NB4 (cell line): Measurements from ENCODE around the gene PSG7.
"Not testable (repeated sequence)": the region's sequence is repeated elsewhere in the genome, so short reads cannot be mapped to it uniquely, and the experiment has no call there.

Experiments
- CTCF ChIP-seq: IDR thresholded peaks from one replicate; pipeline ENCODE4 v1.5.1; 2012; ENCODE audit warnings: low read depth, low read length
- MAX ChIP-seq: IDR thresholded peaks from 2 replicates; pipeline ENCODE4 v1.6.1; 2011; ENCODE audit warnings: low read depth, low read length
- MYC ChIP-seq: IDR thresholded peaks from 2 replicates; pipeline ENCODE4 v1.6.1; 2011; ENCODE audit warnings: low read depth, low read length
- POLR2A ChIP-seq: IDR thresholded peaks from 2 replicates; pipeline ENCODE4 v1.6.1; 2011; ENCODE audit warnings: mild to moderate bottlenecking; ENCODE audit not compliant: insufficient read length; ENCODE audit errors: extremely low read depth

GRCh38 chr19:42920971-42921370 lies 16.0 kb downstream of the PSG7 start:
- TF ChIP-seq CTCF, POLR2A, MYC, MAX: not testable (repeated sequence)
